Medulla oblongata (tissue), 1 donor: ENCODE measurements around the gene SERPINB13.

ENCODE experiments used
- DNase-seq: peaks from one replicate; pipeline ENCODE4 v3.0.0-alpha.2; 2015; ENCODE audit errors: extremely low spot score

SERPINB13 gene, protein sequence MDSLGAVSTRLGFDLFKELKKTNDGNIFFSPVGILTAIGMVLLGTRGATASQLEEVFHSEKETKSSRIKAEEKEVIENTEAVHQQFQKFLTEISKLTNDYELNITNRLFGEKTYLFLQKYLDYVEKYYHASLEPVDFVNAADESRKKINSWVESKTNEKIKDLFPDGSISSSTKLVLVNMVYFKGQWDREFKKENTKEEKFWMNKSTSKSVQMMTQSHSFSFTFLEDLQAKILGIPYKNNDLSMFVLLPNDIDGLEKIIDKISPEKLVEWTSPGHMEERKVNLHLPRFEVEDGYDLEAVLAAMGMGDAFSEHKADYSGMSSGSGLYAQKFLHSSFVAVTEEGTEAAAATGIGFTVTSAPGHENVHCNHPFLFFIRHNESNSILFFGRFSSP

DNA sequence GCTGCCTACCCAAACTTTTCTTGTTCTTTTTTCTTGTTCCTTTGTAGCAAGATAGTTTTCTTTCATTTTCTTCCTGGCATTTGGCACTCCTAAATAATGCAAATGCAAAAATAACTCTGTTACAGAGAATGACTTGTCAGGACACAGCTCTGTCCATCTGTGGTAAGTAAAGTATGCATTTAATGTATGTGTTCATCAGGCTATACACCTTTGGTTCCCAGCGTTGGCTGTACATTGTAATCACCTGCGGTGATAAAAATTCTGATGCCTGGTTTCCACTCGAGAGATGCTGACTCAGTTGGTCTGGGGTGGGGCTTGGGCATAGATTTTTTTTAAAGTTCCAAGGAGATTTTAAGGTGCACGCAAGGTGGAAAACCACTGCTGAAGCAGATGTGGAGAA, at the start of gene SERPINB13:
TSS of gene SERPINB13 (plus strand) at position 378 of the 400 bp plus-strand sequence. CDS start 1,325 bp downstream, outside the sequence.
- no peak for DNase-seq

DNA sequence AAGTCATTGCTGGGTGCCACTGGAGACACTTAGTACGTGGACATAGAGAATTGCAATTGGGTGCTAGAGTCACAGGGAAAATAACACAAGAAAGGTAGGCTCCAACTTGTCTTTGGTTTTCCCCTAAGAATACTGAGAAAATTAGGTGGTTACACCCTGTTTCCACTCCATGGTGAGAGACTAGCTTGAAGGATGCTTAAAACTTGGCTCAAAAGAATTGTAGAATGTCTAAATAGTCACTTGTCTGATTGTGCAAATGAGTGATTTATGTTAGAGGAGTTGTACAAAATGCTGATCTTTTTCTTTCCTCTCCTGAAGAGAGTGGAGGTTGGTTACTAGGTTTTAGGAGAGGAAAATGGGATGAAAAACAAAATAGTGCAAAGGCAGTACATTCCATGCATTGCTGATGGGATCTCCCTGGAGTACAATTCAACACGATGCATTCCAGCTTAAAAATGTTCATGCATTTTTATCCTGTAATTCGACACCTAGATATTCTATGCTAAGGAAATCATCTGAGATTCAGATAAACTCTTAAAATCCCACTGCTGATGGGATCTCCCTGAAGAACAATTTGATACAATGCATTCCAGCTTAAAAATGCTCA, 47.1 kb upstream of the SERPINB13 start:
- no peak for DNase-seq

DNA sequence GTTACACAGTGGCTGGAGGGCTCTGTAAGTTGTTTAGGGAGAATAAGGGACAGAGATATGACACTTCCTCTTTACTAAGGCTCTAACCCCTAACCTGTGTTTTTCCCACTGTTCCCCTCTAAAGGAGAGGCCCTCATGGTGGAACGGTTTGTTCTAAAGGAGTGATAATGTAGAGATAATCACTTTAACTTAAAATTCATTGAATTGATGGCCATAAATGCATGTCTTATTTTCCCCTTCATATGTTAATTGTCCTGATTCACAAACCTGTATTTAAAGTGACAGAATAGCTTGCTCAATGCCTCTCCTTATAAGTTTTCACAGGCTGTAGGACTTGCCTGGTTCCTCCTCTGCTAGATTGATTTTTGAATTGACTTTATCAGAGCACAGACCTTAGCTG, 45.1 kb upstream of the SERPINB13 start, which contains the start of gene SERPINB12:
TSS of gene SERPINB12 (plus strand) at position 301 of the 400 bp plus-strand sequence. CDS start 13,791 bp downstream, outside the sequence.
- no peak for DNase-seq

DNA sequence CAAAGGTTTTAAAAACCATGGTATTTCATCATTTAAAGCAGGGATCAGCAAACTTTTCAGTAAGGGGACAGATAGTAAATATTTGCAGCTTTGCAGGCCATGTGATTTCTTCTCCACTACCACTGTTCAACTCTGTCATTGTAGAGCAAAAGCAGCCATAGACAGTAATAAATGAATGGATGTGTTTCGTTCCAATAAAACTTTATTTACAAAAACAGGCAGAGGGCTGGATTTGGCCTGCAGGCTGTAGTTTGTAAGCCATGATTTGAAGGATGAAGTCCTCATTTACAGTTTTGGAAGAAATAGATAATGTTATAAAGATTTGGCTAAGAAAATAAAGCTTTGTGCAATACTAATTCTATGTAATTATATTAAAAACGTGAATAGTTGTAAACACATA, 43.1 kb upstream of the SERPINB13 start:
- DNase-seq, result no peak

DNA sequence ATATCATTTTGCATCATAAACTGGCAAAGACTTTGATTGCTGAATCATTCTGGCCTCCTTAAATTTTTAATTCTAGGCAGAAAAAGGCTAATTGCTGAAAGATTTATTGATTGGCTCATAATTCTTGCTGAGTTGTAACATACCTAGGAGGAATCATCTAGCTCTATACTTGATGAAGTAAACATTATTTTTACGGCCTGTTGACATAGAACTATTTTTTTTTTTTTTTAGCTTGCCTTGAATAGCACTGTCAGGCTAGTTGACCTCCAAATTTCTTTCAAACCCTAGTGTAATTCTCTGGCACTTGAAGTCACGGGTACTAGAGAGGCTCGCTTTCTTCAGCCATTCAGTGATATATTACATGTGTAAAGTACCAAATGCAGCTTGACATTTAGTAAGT, 42.1 kb upstream of the SERPINB13 start:
- DNase-seq, result no peak

DNA sequence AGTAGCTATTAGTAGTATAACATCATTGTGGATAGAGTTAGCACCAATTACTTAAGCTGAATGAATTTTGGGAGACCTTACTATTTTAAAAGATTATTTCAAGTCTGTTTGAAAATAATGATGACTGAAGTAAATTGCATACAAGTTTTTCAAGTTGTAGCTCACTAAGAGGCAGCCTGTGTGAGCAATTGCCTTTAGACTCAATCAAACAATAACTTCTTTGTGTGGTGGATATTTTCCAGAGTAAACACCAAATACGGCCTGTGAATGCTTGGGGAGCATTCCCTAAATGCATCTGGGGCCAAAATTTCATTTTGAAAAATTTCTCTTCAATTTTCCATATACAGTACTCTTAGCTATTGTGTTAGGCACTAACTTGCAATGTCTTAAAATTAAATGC, 37.1 kb upstream of the SERPINB13 start:
- DNase-seq, result peak; percentile 13

DNA sequence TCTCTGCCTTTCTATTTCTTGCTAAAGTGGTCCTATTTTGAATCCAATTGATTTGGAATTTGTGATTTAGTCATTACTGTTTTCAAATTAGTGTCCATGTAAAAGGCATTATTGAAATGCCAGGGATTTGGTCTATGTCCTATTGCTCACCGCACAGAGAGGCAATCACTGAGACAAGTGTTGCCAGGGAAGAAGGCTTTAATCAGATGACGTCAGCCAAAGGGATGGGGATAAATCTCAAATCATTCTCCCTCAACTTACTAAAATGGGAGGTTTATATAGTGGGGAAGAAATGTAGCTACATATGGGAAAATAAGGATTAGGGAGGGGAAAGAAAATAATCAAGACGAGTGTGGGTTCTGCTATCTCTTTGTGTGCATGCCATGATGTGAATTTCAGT, 35.4 kb upstream of the SERPINB13 start:
- DNase-seq, result no peak

DNA sequence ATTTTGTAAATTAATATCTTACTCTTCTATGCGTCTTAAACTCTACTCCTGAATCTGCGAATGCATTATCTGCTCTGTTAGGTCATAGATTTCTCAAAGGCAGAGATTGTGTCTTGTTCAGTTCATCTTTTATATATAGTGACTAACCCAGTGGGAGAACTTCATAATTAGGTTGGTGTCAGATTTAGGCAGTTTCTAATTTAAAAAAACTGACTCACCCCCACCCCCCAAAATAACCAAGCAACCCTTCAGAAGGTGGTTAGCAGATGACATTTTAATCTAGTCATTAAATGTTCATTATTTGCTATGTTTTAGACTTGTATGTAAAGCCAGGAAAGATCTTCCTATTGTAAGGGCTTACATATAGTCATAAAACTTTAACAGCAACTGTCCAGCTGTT, 34.6 kb upstream of the SERPINB13 start:
- no peak for DNase-seq

DNA sequence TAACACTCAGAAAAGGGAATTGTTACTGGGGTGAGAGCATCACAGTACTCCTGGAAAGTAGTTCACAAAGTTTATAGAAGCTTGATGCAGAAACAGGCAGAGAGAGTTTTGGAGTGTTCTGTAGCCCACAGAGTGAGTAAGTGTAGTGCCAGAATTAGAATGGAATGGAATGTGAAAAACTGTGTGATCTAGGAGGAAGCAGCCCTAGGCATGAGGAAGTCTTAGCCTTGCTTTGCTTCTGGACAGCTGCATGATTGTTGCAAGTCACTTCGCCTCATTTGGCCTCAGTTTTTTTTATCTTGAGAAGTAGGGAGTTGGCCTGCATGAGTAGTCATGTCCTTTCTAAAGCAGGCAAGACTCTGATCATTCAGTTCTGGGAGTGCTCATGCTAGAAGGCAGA, 34.1 kb upstream of the SERPINB13 start:
- DNase-seq, result peak; percentile 50

DNA sequence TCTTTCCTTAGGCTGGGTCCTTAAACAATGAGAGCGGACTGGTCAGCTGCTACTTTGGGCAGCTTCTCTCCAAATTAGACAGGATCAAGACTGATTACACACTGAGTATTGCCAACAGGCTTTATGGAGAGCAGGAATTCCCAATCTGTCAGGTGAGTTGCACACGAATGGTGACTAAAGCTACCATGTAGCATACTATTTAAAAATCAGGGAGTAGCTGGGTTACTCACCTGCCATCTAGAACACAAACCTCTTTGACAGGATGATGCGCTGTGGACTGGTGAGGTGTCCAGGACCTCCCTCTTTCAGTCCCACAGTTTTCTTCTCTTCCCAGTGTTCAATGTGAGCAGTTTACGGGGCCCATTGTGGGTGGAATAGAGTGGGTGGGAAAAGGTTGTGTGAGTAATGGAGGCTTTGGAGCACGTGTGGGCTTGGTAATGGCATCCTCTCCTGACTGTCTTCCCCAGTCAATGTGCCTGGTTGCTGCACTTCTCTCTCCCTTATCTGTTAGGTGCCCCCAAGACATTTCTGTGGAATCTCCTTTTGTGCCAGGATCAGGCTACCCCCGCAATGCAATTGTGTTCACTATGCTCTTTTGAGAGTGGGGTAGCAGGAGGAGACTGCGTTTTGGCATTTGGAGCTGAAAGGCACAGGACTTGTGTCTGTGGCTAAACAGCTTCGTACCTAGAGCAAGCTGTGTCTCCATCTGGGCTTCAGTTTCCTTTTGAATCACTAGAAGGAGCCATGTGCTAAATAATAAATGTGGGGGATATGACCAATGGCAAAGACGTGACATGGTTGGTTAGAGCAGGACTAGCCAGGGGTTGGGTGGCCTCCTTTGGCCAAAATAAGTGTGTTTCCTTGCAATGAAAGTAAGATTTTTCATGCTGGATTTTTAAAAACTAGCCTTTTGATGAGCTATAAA, 27.3 kb upstream of the SERPINB13 start:
- DNase-seq, result no peak

DNA sequence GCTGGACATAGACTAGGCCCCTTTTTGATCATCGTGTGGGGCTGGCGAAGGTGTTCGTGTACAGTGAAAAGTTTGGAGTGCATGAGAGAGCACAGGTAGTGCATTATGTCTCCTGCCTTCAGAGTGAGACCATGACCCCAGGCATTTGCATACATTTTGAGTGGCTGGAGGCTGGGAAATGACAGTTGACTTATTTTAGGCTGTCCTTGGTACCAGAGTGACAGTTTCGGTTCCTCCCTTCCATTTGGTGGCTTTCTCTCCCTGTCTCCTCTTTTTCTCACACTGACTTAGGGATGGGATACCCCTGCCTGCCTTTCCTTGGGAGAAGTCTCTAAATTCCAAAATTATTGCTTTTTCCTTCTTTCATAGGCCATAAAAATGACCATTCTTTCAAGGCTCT, 24.9 kb upstream of the SERPINB13 start:
- no peak for DNase-seq

DNA sequence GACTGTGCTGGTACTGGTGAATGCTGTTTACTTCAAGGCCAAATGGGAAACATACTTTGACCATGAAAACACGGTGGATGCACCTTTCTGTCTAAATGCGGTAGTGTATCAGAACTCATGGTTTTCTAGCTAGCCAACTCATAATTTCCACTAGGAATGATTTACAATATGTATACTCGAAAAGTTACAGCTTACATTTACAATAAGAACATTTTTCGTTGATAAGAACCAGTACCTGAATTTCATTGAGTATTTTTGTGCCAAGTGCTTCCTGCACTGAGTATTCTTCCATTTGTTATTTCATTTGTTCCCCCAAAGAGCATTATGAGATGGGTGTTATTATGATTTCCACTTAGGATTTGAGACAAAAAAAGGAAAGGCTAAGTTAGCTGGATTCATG, 23.1 kb upstream of the SERPINB13 start:
- DNase-seq, result no peak

DNA sequence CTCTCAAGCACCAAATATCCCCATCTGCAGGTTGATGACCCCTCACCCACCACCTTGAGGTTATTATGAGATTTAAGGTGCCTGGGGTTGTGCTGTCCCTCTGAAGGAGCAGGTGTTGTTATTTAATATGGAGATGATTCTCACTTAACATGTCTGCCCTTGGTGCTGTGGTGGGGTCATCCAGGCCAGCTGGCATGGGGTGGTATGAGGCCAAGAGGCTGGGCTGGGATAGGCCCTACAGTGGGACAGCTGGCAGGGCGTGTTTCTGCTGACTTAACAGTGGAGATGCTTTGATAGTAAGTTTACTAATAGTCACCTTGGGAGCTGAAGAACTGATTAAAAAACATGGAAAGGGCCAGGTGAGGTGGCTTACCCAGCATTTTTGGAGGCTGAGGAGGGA, 22.6 kb upstream of the SERPINB13 start:
- no peak for DNase-seq

DNA sequence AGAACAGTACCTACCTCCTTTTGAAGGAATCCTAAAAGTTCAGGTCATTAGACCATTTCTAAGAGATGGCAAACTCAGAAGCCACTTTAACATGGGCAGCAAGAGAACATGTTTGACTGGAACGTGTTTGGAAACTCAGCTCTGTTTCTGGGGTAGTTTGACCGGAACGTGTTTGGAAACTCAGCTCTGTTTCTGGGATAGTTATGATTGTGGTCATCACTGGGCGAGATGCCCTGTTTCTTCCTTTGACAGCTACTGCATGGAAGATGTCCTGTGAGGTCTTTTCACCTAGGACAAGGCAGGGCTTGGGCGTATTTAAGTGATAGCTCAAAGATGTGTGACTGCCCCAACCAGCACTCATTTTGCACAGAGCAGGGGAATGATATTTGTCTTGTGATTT, 19.9 kb upstream of the SERPINB13 start:
- DNase-seq, result no peak

DNA sequence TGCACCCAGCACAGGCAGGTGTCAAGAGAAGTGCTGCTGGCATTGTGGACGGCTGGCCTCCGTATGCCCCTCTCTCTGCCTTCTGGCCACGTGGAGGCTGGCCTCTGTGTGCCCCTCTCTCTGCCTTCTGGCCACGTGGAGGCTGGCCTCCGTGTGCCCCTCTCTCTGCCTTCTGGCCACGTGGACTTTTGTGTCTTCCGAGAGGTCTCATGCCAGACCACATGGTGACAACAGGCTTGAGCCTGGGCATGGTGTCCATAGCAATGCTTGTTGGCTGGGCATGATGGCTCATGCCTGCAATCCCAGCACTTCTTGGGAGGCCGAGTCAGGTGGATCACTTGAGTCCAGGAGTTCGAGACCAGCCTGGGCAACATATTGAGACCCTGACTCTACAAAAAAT, 19.3 kb upstream of the SERPINB13 start:
- no peak for DNase-seq

DNA sequence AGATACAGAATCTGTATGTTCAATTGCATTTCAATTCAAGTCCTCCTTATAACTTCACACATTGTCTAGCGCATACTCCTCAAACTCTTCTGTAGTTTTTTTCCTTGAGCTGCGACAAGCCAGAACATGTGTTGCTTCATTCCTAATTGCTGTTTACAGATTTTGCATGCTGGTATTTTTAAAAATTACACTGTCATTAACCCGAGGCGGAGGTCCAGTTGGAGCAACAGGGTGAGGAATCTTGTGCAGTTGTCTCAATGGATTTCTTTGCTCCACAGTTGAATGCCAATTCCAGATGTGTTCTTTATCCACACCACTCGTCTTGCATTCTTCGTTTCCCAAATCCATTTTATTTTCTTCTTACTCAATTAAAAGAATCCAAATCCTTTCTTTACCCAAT, 16.4 kb upstream of the SERPINB13 start:
- DNase-seq, result no peak

DNA sequence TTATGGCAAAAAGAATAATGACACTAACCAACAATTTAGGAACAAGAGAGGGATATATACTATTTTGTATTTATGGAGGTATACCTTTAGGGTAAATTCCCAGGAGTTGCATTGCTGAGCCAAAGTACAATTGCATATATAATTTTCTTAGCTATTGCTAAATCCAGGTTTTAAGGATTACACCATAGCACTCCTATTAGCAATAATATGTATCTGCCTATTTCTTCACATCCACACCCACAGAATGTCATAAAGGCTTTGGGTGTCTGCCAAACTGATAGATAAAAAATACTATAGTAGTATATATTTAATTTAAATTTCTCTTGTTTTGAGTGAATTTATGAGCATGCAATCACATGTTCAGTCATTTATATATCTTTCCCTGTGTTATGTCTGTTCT, 11.5 kb upstream of the SERPINB13 start:
- DNase-seq, result no peak

DNA sequence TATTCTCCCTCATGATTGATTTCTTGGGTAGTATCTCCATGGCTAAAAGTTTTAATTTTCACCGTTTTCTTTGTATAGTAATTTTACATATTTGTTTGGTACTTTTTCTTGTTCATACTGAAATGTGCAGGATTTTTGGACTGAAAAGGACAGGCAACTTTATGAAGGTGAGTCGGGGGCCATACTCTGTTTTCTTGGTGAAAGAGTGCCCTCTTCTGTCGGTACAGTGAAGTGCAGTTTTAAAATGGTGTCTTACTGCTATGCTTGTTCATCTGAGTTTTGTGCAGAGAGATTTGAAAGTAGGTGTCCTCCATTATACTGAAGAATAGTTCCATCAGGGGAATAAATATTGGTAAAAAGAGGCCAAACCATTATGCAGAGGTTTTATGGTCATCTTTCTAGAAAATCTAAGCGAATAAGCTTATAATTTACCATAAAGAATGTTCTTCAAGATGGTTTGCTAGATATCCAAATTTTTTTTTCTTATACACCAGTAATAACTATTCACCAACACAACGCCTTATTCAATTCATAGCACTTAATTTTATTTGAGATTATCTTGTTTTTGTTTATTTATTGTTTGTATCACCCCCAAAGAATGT, 8.7 kb upstream of the SERPINB13 start:
- DNase-seq, result peak; percentile 66

DNA sequence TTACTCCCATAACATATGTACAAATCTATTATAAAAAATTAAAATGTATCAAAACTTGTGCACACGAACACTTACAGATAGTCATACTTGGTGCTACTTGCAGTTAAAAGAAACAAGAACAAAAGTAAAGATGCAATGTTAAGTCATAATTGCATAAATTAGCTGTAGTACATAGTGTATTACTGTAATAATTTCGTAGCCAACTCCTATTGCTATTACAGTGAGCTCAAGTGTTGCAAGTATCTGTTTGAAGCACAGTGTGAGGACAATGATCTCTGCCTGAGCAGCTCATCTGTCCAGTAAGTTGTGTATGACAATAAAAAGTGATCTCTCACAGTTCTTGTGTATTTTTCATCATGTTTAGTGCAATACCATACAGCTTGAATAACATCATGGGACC, 7.5 kb upstream of the SERPINB13 start:
- no peak for DNase-seq

DNA sequence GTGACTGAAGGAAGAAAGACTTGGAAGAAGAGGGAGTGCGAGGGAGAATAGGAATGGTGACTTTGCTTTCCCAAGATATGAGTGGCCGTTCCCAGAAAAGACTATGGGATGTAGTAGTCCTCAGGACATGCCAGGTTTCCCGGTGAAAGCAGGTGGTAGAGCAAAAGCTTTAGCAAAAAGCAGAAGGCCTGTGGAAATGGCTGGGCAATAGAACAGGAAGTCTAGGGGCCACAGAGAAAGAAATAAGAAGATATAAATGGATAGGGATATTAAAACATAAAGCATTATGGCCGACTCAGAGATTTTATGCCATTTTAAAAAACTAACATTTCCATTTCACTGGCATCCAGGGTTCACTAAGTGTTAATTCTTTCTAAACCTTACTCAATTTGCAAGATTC, 1.2 kb upstream of the SERPINB13 start:
- no peak for DNase-seq

DNA sequence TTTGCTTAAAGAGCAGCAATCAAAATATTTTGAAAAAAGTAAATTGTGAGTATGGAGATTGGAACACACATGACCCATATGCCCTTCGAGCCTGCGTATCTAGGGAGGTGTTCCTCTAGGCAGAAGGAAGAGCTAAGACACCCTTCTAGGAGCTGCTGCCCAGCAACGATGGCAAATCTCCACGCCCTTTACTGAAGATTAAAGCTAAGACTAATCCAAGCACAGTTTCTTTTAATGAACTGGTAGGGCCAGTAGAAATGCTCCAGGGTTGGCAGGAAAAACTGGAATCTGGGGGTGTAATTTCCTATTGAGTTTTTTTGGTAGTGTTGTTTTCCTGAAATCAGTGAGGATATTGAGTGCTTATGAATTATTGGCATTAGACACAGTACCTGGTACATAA, 712 bp upstream of the SERPINB13 start:
- no peak for DNase-seq

DNA sequence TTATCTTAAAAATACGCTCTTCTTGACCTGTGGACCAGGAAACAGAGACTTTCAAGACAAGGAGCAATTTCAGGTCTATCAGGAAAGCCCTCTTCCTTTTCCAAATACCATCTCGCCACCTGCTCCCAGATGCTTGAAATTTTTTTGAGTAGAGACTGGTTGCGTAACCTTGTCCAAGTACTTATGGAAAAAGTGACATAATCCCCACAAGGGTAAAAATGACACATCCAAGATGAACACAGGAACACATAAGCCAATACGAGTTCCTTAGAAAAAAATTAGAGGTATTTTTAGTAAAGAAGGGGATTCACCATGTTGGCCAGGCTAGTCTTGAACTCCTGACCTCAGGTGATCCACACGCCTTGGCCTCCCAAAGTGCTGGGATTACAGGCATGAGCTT, 1.8 kb downstream of the SERPINB13 start:
- DNase-seq, result no peak
